Sigmoid colon (tissue), 7 donors: Measurements from ENCODE around the gene IGLL5. TPM values are rescaled to one million over a fixed set of nuclear protein-coding genes. Genes with fewer than 3 reads are reported as not detected.

Experiments used
- DNase-seq: peaks from one replicate; pipeline ENCODE4 v3.0.0-alpha.2; 2019
- H3K27ac ChIP-seq, 4 donors: fragments of 200-600 bp; sonication (generic); one replicate each; pipeline ENCODE4 v1.5.1; 2016 to 2019; ENCODE audit warnings: mild to moderate bottlenecking in 1 of 4
- H3K27me3 ChIP-seq, 3 donors: fragments of 200-600 bp; sonication (generic); one replicate each; pipeline ENCODE4 v1.5.1; 2019; ENCODE audit warnings: mild to moderate bottlenecking in 1 of 3
- H3K36me3 ChIP-seq, 4 donors: fragments of 200-600 bp; sonication (generic); one replicate each; pipeline ENCODE4 v1.5.1; 2016 to 2019
- H3K4me1 ChIP-seq, 4 donors: fragments of 200-600 bp; sonication (generic); one replicate each; pipeline ENCODE4 v1.5.1; 2017 to 2019
- H3K4me3 ChIP-seq, 4 donors: fragments of 200-600 bp; sonication (generic); one replicate each; pipeline ENCODE4 v1.5.1; 2017 to 2019; ENCODE audit warnings: mild to moderate bottlenecking in 2 of 4, moderate library complexity in 1 of 4
- H3K9me3 ChIP-seq, 4 donors: fragments of 200-600 bp in 3 of 4; sonication (generic) in 3 of 4; one replicate each; pipeline versions ENCODE4 v1.5.1 to v1.6.1; 2013 to 2019
- EP300 ChIP-seq, 4 donors: sonication (generic); formaldehyde crosslinking; IDR thresholded peaks; one replicate each; pipeline ENCODE4 v1.6.1; 2017; ENCODE audit warnings: antibody characterized with exemption in 4 of 4
- POLR2A ChIP-seq, 2 donors: fragments of 450-650 bp; IDR thresholded peaks; one replicate each; pipeline ENCODE4 v1.6.1; 2016; ENCODE audit warnings: antibody characterized with exemption in 2 of 2, mild to moderate bottlenecking in 2 of 2, moderate library complexity in 2 of 2
- POLR2AphosphoS5 ChIP-seq, 4 donors: sonication (generic); formaldehyde crosslinking; IDR thresholded peaks; one replicate each; pipeline ENCODE4 v1.6.1; 2017; ENCODE audit warnings: antibody characterized with exemption in 4 of 4
- WGBS, 2 donors: extraction: QIAGEN DNeasy Blood & Tissue Kit; methylation state at CpG; one replicate each; pipeline ENCODE4 v1.1.7; 2013; 5-methylcytosine and 5-hydroxymethylcytosine counted together
- intact Hi-C: fragments of 100-400 bp; cut with DNase I; formaldehyde crosslinking; loops from one replicate; pipeline ENCODE4 v1.15.1; 2023
- polyA plus RNA-seq, 3 donors: library from polyadenylated mRNA; stranded (reverse); fragments of 200-250 nt; gene quantifications; one replicate each; pipeline ENCODE4 v1.2.3, GENCODE V29; 2013
- total RNA-seq, 4 donors: library from RNA; depleted of rRNA; stranded (reverse); fragments of >200 nt; gene quantifications; one replicate each; pipeline ENCODE4 v1.1.0, GENCODE V29; 2016
- TF ChIP-seq, protein P1 (sequence below), 4 experiments: fragments of 450-650 bp in 3 of 4; fragments of 200-600 bp in 1 of 4; IDR thresholded peaks; one replicate each; pipeline ENCODE4 v1.5.1; 2016 to 2019; ENCODE audit warnings: antibody characterized with exemption in 4 of 4, mild to moderate bottlenecking in 3 of 4, moderate library complexity in 2 of 4
- donor health status: healthy with polysubstance abuse.
- donor health status: Bipolar disorder and iron deficiency.
- donor health status: healthy.

Gene IGLL5
- total and polyA plus RNA-seq, 7 donors = 0.99 to 39.6 (median 14.2) TPM; not detected in 3

DNA sequence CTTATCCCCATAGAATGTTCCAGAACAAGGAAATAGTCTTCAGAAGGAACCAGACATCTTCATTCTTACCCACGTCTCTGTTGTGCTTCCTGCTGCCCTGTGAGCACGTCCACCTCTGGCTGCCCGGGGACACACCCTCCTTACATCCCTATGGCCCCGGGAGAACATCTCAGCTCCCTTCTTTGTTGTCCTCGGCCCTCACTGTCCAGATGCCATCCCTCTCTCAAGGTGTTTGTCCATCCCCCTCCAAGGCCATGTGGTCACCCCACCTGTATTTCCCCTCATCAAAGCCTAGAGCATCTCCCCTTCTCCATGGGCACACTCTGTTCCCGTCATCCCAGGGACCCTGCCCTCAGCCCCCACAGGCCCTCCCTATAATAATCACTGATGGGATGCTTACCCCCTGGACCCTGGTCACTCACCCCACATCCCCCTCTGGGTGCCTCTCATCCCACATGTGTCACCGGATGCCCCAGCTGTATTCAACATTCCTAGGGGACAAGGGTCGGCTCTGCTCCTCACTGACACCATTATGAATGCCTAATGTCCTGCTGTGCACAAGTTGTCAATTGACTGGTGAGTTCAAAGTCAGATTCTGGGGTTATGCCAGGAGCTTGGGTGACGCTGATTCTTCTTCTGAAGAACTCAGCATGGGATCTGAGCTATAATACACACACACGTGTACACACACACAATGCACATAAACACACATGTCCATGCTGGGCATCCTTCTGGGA is 28.8 kb downstream of the IGLL5 start:
- Histone ChIP-seq H3K9me3 (no peaks in the 10 kb centered on the region), H3K4me1 (no peaks in the 10 kb centered on the region), H3K4me3 (no peak overlapping the region), H3K27ac (no peak overlapping the region), H3K27me3 (no peaks in the 10 kb centered on the region), H3K36me3 (no peaks in the 10 kb centered on the region)
- WGBS, 2 donors = 72 to 87% methylated on average over 10 of the region's 10 CpGs
- no peak for DNase-seq
- TF ChIP-seq EP300 (IDR thresholded peaks at IDR 0.05) (no peak), POLR2AphosphoS5 (IDR thresholded peaks at IDR 0.05) (no peak), POLR2A (IDR thresholded peaks at IDR 0.05) (no peak)
- TF ChIP-seq, protein P1, sequence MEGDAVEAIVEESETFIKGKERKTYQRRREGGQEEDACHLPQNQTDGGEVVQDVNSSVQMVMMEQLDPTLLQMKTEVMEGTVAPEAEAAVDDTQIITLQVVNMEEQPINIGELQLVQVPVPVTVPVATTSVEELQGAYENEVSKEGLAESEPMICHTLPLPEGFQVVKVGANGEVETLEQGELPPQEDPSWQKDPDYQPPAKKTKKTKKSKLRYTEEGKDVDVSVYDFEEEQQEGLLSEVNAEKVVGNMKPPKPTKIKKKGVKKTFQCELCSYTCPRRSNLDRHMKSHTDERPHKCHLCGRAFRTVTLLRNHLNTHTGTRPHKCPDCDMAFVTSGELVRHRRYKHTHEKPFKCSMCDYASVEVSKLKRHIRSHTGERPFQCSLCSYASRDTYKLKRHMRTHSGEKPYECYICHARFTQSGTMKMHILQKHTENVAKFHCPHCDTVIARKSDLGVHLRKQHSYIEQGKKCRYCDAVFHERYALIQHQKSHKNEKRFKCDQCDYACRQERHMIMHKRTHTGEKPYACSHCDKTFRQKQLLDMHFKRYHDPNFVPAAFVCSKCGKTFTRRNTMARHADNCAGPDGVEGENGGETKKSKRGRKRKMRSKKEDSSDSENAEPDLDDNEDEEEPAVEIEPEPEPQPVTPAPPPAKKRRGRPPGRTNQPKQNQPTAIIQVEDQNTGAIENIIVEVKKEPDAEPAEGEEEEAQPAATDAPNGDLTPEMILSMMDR (IDR thresholded peaks at IDR 0.05) = no peak
- intact Hi-C loops = no loop called here

DNA sequence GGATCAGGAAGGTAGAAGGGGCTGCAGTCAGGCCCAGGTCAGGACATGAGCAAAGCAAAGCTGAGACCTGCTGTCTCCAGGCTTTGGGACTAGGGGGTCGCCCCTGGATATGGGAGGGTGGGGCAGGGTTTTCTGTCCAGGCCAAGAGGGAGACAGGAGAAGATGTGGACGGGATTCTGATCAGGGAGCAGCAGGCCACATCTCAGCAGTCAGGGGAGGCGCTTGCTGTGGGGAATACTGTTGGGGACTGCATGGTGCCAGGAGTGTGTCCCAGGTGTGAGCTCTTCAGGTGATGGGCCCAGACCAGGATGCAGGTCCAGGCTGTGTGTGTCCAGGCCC is 29.3 kb downstream of the IGLL5 start:
- DNase-seq = no peak
- H3K4me1 ChIP-seq = no peaks in the 10 kb centered on the region
- H3K36me3 ChIP-seq = no peaks in the 10 kb centered on the region
- TF ChIP-seq POLR2AphosphoS5 (IDR thresholded peaks at IDR 0.05) = no peak
- no peak overlapping the region for H3K27ac ChIP-seq
- no peaks in the 10 kb centered on the region for H3K9me3 ChIP-seq
- WGBS, 2 donors = 89 to 94% methylated on average over 3 of the region's 3 CpGs
- H3K27me3 ChIP-seq = no peaks in the 10 kb centered on the region
- intact Hi-C loops = no loop called here
- no peak overlapping the region for H3K4me3 ChIP-seq

DNA sequence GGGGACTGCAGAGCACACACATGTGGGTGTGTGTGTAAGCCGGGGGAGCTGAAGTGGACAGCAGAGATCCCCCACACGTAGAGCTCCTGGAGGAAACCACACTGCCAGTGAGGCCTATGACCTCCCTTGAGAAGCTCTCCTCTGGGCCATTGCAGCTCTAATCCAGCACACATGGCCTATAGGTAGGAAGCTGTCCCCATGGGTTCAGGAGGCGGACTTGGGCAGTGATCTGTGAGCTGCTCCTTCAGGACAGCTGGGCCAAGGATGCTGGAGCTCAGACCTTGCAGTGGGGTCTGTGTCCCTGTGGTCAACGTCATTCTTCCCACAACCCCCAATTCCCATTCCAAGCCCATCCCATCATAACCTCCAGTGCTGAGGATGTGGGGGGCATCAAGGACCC is 29.8 kb downstream of the IGLL5 start:
- Histone ChIP-seq H3K9me3 (no peaks in the 10 kb centered on the region), H3K4me3 (no peak overlapping the region), H3K4me1 (no peaks in the 10 kb centered on the region), H3K36me3 (no peaks in the 10 kb centered on the region), H3K27ac (no peak overlapping the region), H3K27me3 (no peaks in the 10 kb centered on the region)
- TF ChIP-seq POLR2A (IDR thresholded peaks at IDR 0.05) = no peak
- TF ChIP-seq, protein P1 (IDR thresholded peaks at IDR 0.05) = no peak
- no peak for TF ChIP-seq EP300 (IDR thresholded peaks at IDR 0.05)
- no peak for TF ChIP-seq POLR2AphosphoS5 (IDR thresholded peaks at IDR 0.05)
- 89 to 93% methylated on average over 4 of the region's 4 CpGs for WGBS, 2 donors
- no peak for DNase-seq
- intact Hi-C loops = no loop called here

DNA sequence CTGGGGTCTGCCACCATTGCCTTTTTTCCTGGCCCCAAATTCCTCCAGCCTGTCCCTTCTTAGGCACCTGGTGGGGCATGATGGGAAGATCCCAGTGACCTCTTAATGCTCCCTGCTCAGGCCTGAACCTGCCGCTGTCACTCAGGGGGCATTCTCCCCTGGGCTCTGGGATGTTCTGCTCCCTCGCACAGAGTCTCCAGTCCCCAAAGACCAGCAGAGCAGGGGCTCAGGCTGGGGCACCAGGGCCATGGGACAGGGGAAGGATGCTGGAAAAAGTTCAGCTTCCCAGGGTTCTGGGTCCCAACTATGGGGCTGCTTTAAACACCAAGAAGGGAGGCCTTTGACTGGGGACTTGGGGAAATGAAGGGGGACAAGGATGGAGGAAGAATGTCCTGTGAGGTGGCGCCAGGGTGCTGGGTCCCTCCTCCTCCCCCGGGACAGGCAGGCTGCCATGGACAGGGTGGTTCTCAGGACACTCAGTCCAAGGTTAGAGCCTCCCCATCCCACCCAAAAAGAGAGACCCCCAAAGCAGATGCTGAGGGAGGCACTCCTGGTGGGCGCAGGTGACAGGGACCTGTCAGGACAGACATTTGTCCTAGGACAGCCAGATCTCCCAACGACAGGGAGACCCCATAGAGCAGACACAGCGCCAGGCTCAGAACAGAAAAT is 30.8 kb downstream of the IGLL5 start:
- TF ChIP-seq POLR2A (IDR thresholded peaks at IDR 0.05) = no peak
- TF ChIP-seq, protein P1 (IDR thresholded peaks at IDR 0.05) = no peak
- no peak for TF ChIP-seq POLR2AphosphoS5 (IDR thresholded peaks at IDR 0.05)
- TF ChIP-seq EP300 (IDR thresholded peaks at IDR 0.05) = no peak
- no peak for DNase-seq
- H3K9me3 ChIP-seq = no peaks in the 10 kb centered on the region
- intact Hi-C loops = no loop called here
- no peak overlapping the region for H3K4me3 ChIP-seq
- H3K27ac ChIP-seq = no peak overlapping the region
- 76 to 86% methylated on average over 7 of the region's 7 CpGs for WGBS, 2 donors
- H3K36me3 ChIP-seq = no peaks in the 10 kb centered on the region
- no peaks in the 10 kb centered on the region for H3K27me3 ChIP-seq
- no peaks in the 10 kb centered on the region for H3K4me1 ChIP-seq

DNA sequence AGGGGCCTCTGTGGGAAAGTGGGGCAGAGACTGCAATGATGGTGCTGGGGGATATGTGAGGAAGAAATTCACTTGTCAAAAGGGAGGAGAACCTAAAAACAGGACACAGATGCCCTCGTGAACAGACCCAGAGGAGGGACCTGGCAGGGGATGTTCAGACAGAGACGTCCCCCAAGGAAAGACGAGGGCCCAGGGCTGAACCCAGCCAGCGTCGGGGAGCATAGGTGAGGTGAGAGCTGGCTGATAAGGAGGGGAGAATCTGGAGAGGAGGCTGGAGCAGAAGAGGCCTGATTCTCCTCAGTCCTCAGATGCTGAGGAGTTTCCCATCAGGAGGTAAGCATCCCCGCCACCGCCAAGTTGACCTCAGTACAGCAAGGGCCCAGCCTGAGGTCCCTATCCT is 31.4 kb downstream of the IGLL5 start:
- no peak for TF ChIP-seq POLR2AphosphoS5 (IDR thresholded peaks at IDR 0.05)
- no peak for TF ChIP-seq POLR2A (IDR thresholded peaks at IDR 0.05)
- no peak for TF ChIP-seq EP300 (IDR thresholded peaks at IDR 0.05)
- TF ChIP-seq, protein P1 (IDR thresholded peaks at IDR 0.05) = no peak
- 91 to 94% methylated on average over 7 of the region's 7 CpGs for WGBS, 2 donors
- no peak for DNase-seq

More for the DNA sequence above, 31.4 kb downstream of the IGLL5 start:
- intact Hi-C loops = no loop called here
- Histone ChIP-seq H3K27me3 (no peaks in the 10 kb centered on the region), H3K27ac (no peak overlapping the region), H3K9me3 (no peaks in the 10 kb centered on the region), H3K4me1 (no peaks in the 10 kb centered on the region), H3K4me3 (no peak overlapping the region), H3K36me3 (no peaks in the 10 kb centered on the region)
